Gastroesophageal sphincter (tissue), 4 donors: Measurements from ENCODE around the gene TMEM45A. TPM values are rescaled to one million over a fixed set of nuclear protein-coding genes. Genes with fewer than 3 reads are reported as not detected.

Experiments used
- ATAC-seq: fragments of 150-250 bp; one replicate; pipeline ENCODE4 v1.9.1; 2016; ENCODE audit warnings: mild to moderate bottlenecking, moderate library complexity
- H3K27ac ChIP-seq, 4 donors: fragments of 200-600 bp; sonication (generic) in 3 of 4; 1 replicate in 3 of 4; 2 replicates in 1 of 4; pipeline ENCODE4 v1.5.1; 2016 to 2019
- H3K27me3 ChIP-seq: fragments of 200-600 bp; sonication (generic); one replicate; pipeline ENCODE4 v1.5.1; 2019
- H3K36me3 ChIP-seq, 2 donors: fragments of 200-600 bp; sonication (generic); one replicate each; pipeline ENCODE4 v1.5.1; 2019; ENCODE audit warnings: control low read depth in 1 of 2
- H3K4me1 ChIP-seq, 3 donors: fragments of 200-600 bp; sonication (generic); 1 replicate in 2 of 3; 2 replicates in 1 of 3; pipeline ENCODE4 v1.5.1; 2016 to 2019; ENCODE audit warnings: control low read depth in 2 of 3
- H3K4me3 ChIP-seq, 2 donors: fragments of 200-600 bp; sonication (generic); one replicate each; pipeline ENCODE4 v1.5.1; 2019; ENCODE audit warnings: mild to moderate bottlenecking in 1 of 2, moderate library complexity in 1 of 2
- H3K9me3 ChIP-seq, 3 donors: fragments of 200-600 bp; sonication (generic); one replicate each; pipeline ENCODE4 v1.5.1; 2017 to 2019; ENCODE audit warnings: control low read depth in 2 of 3
- EP300 ChIP-seq: sonication (generic); formaldehyde crosslinking; IDR thresholded peaks from one replicate; pipeline ENCODE4 v1.6.1; 2017; ENCODE audit warnings: antibody characterized with exemption, mild to moderate bottlenecking
- POLR2A ChIP-seq, 2 donors: fragments of 450-650 bp; IDR thresholded peaks; one replicate each; pipeline ENCODE4 v1.6.1; 2017; ENCODE audit warnings: antibody characterized with exemption in 2 of 2, mild to moderate bottlenecking in 2 of 2, moderate library complexity in 1 of 2
- POLR2AphosphoS5 ChIP-seq: sonication (generic); formaldehyde crosslinking; IDR thresholded peaks from one replicate; pipeline ENCODE4 v1.6.1; 2017; ENCODE audit warnings: antibody characterized with exemption
- WGBS, 2 donors: methylation state at CpG; one replicate each; pipeline ENCODE4 v1.1.5; 2018; ENCODE audit warnings: low coverage in 1 of 2; 5-methylcytosine and 5-hydroxymethylcytosine counted together
- total RNA-seq, 4 donors: library from RNA; depleted of rRNA; stranded (reverse); fragments of >200 nt; gene quantifications; one replicate each; pipeline ENCODE4 v1.1.0, GENCODE V29; 2016
- TF ChIP-seq, protein P1 (sequence below), 4 experiments: fragments of 200-600 bp in 2 of 4; fragments of 450-650 bp in 2 of 4; sonication (generic) in 1 of 4; IDR thresholded peaks; one replicate each; pipeline ENCODE4 v1.5.1; 2017 to 2019; ENCODE audit warnings: antibody characterized with exemption in 4 of 4, mild to moderate bottlenecking in 2 of 4, moderate library complexity in 2 of 4

TMEM45A gene
- total RNA-seq, 4 donors from 2014 or later = 8.9 to 18.4 (median 17.6) TPM

GRCh38 chr3:100486808-100487207 lies 5.6 kb upstream of the TMEM45A start:
- ATAC-seq = no peak
- TF ChIP-seq POLR2A (IDR thresholded peaks at IDR 0.05) (no peak), POLR2AphosphoS5 (no peak), EP300 (no peak)
- TF ChIP-seq, protein P1, sequence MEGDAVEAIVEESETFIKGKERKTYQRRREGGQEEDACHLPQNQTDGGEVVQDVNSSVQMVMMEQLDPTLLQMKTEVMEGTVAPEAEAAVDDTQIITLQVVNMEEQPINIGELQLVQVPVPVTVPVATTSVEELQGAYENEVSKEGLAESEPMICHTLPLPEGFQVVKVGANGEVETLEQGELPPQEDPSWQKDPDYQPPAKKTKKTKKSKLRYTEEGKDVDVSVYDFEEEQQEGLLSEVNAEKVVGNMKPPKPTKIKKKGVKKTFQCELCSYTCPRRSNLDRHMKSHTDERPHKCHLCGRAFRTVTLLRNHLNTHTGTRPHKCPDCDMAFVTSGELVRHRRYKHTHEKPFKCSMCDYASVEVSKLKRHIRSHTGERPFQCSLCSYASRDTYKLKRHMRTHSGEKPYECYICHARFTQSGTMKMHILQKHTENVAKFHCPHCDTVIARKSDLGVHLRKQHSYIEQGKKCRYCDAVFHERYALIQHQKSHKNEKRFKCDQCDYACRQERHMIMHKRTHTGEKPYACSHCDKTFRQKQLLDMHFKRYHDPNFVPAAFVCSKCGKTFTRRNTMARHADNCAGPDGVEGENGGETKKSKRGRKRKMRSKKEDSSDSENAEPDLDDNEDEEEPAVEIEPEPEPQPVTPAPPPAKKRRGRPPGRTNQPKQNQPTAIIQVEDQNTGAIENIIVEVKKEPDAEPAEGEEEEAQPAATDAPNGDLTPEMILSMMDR (IDR thresholded peaks at IDR 0.05) = no peak
- WGBS, 2 donors = 79 to 94% methylated on average over 2 of the region's 2 CpGs
- Histone ChIP-seq H3K4me3 (no peak overlapping the region), H3K27ac (no peak overlapping the region), H3K36me3 (no peaks in the 10 kb centered on the region), H3K27me3 (no peaks in the 10 kb centered on the region), H3K9me3 (no peaks in the 10 kb centered on the region), H3K4me1 (peaks cover 0 to 5% (median 0%) of the 10 kb centered on the region in 3 donors)

GRCh38 chr3:100489118-100489517 lies 3.3 kb upstream of the TMEM45A start:
- no peaks in the 10 kb centered on the region for H3K9me3 ChIP-seq
- no peaks in the 10 kb centered on the region for H3K27me3 ChIP-seq
- H3K4me3 ChIP-seq = no peak overlapping the region
- TF ChIP-seq POLR2A (IDR thresholded peaks at IDR 0.05) = no peak
- no peak for TF ChIP-seq EP300
- TF ChIP-seq, protein P1 (IDR thresholded peaks at IDR 0.05) = no peak
- no peak for TF ChIP-seq POLR2AphosphoS5
- H3K4me1 ChIP-seq = peaks cover 0 to 18% (median 0%) of the 10 kb centered on the region in 3 donors
- 88% methylated on average over 1 of the region's 1 CpG; no CpG with 5 or more reads in 1 of the 2 donors for WGBS, 2 donors
- no peak for ATAC-seq
- no peak overlapping the region for H3K27ac ChIP-seq
- H3K36me3 ChIP-seq = no peaks in the 10 kb centered on the region

- TF ChIP-seq POLR2AphosphoS5 = no peak
- TF ChIP-seq POLR2A (IDR thresholded peaks at IDR 0.05) = no peak
- TF ChIP-seq, protein P1 (IDR thresholded peaks at IDR 0.05) = no peak
- no peak for TF ChIP-seq EP300
- H3K36me3 ChIP-seq = no peaks in the 10 kb centered on the region
- H3K27me3 ChIP-seq = no peaks in the 10 kb centered on the region
- ATAC-seq = no peak
- no peak overlapping the region for H3K4me3 ChIP-seq
- no peak overlapping the region for H3K27ac ChIP-seq
- H3K4me1 ChIP-seq = peaks cover 0 to 14% (median 0%) of the 10 kb centered on the region in 3 donors
- H3K9me3 ChIP-seq = no peaks in the 10 kb centered on the region
Observed at GRCh38 chr3:100496711-100497261, 4.4 kb downstream of the TMEM45A start.

GRCh38 chr3:100499651-100500050 lies 7.2 kb downstream of the TMEM45A start:
- no peak overlapping the region for H3K4me3 ChIP-seq
- no peaks in the 10 kb centered on the region for H3K4me1 ChIP-seq
- H3K36me3 ChIP-seq = no peaks in the 10 kb centered on the region
- H3K27ac ChIP-seq = no peak overlapping the region
- WGBS, 2 donors = 95 to 100% methylated on average over 2 to 4 of the region's 4 CpGs
- H3K27me3 ChIP-seq = no peaks in the 10 kb centered on the region
- no peaks in the 10 kb centered on the region for H3K9me3 ChIP-seq
- no peak for ATAC-seq
- TF ChIP-seq, protein P1 (IDR thresholded peaks at IDR 0.05) = no peak
- TF ChIP-seq POLR2AphosphoS5 = no peak
- no peak for TF ChIP-seq POLR2A (IDR thresholded peaks at IDR 0.05)
- no peak for TF ChIP-seq EP300

GRCh38 chr3:100500320-100500880 lies 8.0 kb downstream of the TMEM45A start:
- Histone ChIP-seq H3K27me3 (no peaks in the 10 kb centered on the region), H3K4me1 (no peaks in the 10 kb centered on the region), H3K36me3 (no peaks in the 10 kb centered on the region), H3K4me3 (no peak overlapping the region), H3K27ac (no peak overlapping the region), H3K9me3 (no peaks in the 10 kb centered on the region)
- TF ChIP-seq POLR2A (IDR thresholded peaks at IDR 0.05) (no peak), POLR2AphosphoS5 (no peak)
- WGBS, 2 donors = 67 to 76% methylated on average over 8 of the region's 8 CpGs
- ATAC-seq = no peak
